CD4-positive, alpha-beta T cell treated with Interleukin-10 for 1 hour (primary cell): ENCODE results near the gene SF1.

Experiments used
- DNase-seq: peaks from one replicate; pipeline ENCODE4 v3.0.0-alpha.2; 2020

The SF1 gene

GRCh38 chr11:64777449-64778222 lies 706 bp downstream of the SF1 start:
- DNase-seq, result peak; percentile 82

GRCh38 chr11:64776875-64777274 lies 1.5 kb downstream of the SF1 start:
- DNase-seq, result no peak

GRCh38 chr11:64776425-64776824 lies 1.9 kb downstream of the SF1 start:
- no peak for DNase-seq

DNA sequence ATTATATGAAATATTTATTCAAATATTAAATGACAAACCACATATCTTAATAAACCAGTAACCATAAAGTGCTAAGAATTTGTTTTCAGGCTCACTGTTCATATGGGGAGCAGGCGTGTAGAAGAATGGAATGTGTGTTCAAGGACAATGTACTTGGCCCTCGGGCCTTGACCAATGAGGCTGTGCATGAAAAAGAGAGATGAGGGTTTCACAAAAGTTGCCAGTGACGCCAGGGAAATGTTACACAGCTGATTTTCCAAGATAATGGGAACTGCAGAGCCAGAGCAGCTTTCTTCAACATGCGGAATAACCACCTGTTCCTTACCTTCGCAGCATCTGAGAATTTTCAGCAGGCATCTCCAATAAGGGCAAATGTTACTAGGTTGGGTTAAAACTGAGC lies 4.2 kb downstream of the SF1 start:
- DNase-seq, result no peak

DNA sequence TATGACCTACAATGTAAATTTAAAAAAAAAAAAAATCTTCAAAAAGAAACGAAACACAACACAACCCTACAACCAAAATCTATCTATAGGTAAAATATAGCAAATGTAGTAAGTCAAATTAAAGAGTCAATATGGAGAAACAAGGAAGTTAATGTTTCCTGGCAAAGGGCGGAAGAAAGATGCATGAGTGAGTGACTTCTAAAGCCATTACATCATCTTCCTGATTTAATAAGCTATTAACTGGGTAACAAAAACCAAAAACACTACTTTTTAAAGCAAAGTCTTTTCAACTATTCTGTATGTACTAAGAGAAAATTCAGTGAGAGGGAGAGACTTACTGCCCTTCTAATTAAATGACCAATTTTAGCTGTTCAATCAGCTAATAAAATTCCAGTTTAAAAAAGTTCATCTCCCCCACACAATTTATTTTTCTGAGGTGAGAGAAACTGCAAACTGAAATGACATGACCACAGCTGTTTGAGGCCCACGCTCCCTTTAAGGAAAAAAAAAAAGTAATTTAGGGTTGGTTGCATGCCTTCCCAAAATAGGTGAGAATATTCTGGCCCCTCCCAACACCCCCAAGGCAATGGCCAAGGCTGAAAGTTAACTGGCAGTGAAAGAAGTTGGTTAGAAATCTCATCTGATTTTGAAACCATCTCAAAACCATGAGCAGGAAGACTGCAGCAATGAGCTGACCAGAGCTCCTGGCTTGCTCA lies 5.9 kb downstream of the SF1 start:
- DNase-seq, result no peak

DNA sequence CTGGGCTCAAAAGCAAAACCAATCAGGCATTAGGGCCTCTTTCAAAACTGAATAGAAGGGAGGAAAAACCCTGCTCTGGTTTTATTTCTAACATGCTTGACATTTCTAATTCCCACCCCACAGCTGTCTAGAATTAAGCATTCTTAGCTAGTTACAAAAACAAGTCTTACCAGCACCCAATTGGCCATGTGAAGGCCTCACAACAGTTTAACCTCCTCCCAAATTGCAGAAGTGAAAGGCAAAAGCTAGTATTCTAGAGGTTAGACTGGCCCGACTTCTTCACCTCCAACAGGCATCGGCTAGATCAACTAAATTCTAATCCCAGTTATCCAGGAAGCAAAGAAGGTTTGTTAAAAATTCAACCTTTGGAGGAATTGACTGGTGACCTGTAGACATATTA lies 6.5 kb downstream of the SF1 start:
- DNase-seq, result no peak

GRCh38 chr11:64770120-64770519 lies 8.2 kb downstream of the SF1 start:
- no peak for DNase-seq

- DNase-seq, result no peak
Observed at GRCh38 chr11:64769283-64769682, 9.1 kb downstream of the SF1 start.

- no peak for DNase-seq
Observed at GRCh38 chr11:64768300-64768694, 10.0 kb downstream of the SF1 start.

DNA sequence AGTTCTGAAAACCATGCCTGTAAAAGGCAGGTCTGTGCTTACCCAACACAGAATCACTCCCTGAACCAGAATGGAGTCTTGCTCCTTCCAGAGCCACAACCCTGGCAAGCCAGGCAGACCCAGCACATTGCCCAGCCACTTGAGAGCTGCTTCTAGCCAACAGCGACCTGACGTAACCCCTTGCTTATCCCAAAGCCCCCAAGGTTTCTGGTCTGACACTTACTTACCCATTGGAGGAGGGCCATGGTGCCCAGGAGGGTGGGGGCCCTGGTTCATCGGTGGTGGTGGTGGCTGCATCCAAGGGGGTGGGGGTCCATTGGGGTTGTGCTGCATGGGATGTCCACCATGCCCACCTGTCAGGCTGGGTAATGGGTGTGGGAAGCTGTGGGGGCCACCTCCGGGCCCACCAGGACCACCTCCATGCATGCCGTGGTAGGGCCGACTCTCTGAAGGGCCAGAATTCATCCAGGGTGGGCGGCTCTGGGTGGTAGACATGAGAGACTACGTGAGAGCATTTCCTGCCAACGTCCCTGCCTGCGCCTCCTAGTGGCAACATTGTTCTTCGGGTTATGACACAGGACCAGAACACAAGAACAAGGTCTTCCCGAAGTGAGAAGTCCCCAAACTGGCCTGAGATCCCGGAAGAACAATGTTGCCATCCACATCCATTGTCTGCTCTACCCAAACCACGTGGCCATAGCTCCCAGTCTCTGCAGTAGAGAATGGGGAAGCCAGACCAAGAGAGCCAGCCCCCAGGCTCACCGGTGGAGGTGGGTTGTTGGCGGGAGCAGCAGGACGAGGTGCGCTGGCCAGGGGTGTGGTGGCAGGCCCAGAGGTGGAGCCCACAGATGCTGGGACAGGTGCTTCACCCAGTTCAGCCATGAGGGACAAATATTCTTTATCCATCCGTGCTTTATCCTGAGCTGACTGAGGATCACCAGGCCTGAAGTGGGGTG lies 10.7 kb downstream of the SF1 start:
- DNase-seq, result peak; percentile 84

DNA sequence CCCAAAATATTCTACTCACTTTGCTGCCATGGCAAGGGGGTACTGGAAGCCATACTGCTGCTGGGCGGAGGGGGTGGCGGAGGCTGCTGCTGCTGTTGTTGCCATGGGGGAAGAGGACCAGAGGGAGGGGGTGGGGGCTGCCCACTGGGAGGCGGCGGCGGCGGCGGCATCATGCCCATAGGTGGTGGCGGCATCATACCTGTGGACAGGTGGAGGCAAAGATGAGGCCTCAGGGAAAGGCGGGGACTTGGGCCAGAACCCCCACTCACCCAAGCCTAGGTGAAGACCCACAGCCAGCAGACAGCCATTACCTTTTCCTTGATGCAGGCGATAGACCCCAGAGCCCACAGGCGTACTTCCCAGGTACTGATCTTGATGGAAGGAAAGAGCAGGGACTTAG lies 11.5 kb downstream of the SF1 start:
- DNase-seq, result no peak

DNA sequence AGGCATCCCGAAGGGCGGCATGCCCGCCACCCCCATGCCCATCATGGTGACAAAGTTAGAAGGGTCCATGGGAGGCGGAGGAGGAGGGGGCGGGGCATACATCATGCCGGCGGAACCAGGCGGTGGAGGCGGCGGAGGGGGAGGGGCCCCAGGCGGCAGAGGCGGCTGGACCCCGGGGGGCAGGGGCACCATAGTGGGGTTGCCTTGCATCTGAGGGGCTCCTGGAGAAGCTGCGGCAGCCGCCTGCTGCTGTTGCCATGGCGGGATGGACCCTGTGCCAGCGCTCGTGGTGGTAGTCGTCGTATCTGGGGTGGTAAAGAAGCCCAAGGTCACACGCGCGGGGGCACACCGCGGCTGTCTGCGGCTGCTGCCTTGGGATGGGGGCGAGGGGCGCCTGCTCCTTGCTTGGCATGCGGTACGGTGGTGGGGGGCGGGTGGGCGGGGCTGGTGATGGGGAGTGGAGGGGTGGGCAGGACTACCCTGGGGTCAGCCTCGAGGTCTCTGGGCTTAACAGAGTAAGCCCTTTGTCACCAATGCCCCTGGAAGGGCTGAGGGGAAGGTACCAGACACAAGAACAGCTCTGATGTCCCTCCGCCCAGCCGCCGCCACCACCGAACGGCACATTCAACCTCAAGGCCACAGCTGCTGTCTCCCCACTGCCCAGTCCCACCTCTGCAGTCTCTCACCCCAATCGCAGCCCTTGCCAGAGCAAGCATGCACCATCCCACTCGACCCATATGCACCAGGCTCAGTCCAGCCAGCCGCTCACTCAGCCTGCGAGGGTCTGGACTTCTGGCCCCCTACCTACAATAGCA lies 12.3 kb downstream of the SF1 start:
- DNase-seq, result no peak

DNA sequence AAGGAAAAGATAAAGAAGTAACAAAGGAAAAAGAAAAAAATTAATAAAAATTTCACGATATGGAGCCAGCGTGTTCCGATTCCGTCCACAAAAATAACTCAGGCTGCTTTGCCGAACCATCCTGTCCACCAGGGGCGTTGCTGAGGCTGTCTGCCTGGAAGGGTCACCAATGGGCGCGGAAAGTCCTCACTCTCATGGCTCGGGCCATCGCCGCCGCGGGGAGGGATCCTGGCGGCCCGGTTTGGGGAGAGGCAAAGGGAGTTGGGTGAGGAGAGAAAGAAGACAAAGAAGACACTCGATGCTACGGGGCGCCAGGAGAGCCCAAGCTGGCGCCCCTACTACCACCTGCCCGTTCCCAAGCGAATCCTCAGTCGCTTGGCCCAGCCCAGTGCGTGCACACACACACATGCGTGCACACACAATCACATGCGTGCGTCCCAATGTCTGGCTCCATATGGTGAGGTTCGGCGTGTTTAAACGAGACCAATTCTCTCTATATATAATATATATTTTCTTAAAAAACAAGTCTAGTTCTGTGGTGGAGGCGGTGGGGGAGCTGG lies 13.0 kb downstream of the SF1 start:
- DNase-seq, result no peak

DNA sequence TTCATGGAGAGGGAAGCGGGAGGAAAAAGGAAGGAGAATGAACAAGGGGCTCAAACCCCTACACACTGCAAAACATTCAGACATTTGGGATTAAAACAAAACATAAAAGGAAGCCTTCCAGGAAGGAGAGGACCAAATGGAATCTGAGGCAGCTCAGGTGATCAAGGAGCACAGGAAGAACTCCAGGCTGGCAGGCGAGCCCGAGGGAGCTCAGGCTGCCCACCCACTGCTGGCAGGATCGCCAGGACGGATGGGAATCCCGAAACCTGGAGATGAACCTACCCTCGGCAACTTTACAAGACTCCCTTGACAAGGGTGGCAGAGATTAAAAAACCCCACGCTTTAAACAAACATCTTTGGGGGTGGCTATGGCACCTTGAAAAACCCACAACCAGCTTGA lies 13.6 kb downstream of the SF1 start:
- DNase-seq, result no peak

- peak; percentile 77 for DNase-seq
Observed at GRCh38 chr11:64764040-64764611, 14.2 kb downstream of the SF1 start.

DNA sequence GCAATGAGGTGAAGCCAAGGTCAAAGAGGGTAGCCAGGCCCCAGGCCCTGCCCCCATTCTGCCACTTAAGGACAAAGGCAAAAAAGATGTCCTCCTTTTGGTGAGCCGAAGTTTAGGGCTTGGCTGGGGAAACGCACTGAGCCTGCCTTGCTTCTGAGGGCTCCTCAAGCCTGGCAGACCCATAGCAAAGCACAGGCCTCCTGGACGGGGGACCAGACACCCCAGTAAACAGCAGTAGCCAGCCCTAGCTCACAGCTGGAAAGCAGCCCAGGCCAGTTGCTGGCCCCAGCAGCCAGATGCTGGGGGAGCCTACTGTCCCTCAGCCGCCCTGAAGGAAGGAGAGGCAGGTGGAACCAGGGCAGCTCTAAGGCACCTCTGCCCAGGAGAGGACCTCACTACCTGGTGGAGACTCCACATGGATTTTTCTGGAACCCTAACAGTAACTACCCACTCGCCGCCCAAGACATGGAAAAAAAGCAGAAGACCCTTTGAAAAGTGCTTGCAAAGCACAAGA lies 14.8 kb downstream of the SF1 start:
- no peak for DNase-seq

DNA sequence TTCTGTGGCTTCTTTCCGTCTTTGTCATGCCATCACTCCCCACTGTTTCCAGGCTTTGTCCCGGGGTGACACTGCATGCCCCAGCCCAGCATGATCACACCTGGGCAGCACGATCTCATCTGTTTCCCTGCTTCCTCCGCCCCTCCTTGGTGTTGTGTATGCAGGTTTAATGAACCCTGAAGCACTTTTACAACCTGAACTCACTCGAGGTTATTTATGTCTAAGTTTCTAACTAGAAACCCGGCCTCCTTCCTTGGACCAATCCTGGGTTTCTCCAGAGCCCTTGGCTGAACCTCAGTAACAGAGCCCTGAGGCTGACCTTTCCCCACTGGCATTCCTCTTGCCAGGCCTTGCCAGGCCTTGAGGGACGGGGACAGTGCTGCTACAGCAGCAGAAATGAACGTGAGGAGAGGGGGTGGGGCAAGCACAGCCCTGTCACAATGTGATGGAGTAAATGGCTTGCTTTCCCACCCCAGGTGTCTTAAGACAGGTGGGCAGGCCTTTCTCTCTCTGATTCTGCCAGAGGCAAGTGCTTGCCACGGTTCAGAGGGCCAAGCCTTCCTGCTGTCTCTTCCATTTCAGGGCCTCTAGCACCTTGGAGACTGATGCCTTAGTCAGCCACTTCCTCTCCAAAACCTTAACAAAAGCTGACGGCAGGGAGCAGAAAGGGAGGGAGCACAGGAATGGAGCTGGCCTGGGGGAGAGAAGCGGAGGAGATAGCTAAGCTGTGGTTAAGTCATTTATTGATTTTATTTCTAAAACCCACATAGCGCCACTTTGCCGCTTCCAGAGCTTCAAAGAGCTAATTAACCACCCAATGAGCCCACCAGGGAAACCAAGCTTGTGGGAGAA lies 15.4 kb downstream of the SF1 start:
- DNase-seq, result peak; percentile 44

GRCh38 chr11:64762277-64762673 lies 16.1 kb downstream of the SF1 start:
- DNase-seq, result no peak

DNA sequence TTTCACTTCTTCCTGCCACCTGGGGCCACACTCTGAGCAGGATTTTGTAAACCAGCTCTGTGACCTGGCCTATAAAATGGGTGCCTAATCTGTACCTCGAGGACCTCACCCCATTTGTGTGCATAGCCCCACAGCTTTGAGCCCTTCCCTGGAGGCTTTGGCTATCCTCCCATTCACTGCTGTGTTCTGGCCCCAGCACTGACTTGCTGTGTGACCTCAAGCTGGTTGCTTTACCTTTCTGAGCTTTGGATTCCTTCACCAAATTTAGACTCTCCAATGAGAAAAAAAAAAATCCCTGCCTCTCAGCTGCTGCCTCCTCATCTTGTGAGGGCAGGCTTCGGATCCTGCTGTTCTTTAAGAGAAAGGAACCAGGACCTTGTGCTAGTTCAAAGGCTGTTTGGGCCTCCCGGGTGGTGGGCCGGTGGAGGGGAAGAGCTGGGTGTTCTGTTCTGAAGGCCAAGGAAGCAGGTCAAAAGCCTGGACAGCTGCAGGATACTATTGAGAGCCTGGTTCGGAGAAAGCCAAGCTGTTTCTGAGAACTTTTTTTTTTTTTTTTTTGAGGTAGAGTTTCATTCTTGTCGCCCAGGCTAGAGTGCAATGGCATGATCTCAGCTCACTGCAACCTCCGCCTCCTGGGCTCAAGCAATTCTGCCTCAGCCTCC lies 17.5 kb downstream of the SF1 start:
- no peak for DNase-seq
